ENCODE results near the gene BNIP5. TPM values are rescaled to one million over a fixed set of nuclear protein-coding genes. Genes with fewer than 3 reads are reported as not detected.
A peak's percentile ranks its signal among the peaks of the same experiment; 100 is the strongest.

BNIP5 gene
- total RNA-seq, 4 donors from 2014 or later, result not detected

GRCh38 chr6:36323062-36323461, 13.6 kb downstream of the BNIP5 start:
- WGBS, 2 donors, result 88 to 92% methylated on average over 5 to 7 of the region's 8 CpGs
- H3K4me3 ChIP-seq, result no peak overlapping the region
- no peaks in the 10 kb centered on the region for H3K36me3 ChIP-seq
- TF ChIP-seq CTCF (IDR thresholded peaks at IDR 0.05) (no peak), POLR2A (IDR thresholded peaks at IDR 0.05) (no peak)
- intact Hi-C loops (cut with DNase I), result no loop called here
- H3K9me3 ChIP-seq, result no peaks in the 10 kb centered on the region
- no peak overlapping the region for H3K27ac ChIP-seq
- no peak for DNase-seq
- no peaks in the 10 kb centered on the region for H3K27me3 ChIP-seq
- H3K4me1 ChIP-seq, result no peaks in the 10 kb centered on the region

- H3K27ac ChIP-seq, result no peak overlapping the region
- no peaks in the 10 kb centered on the region for H3K9me3 ChIP-seq
- no peaks in the 10 kb centered on the region for H3K27me3 ChIP-seq
- no peak for TF ChIP-seq CTCF (IDR thresholded peaks at IDR 0.05)
- no peak for TF ChIP-seq POLR2A (IDR thresholded peaks at IDR 0.05)
- H3K36me3 ChIP-seq, result no peaks in the 10 kb centered on the region
- H3K4me1 ChIP-seq, result no peaks in the 10 kb centered on the region
- intact Hi-C loops (cut with DNase I), result no loop called here
- WGBS, 2 donors, result 81 to 100% methylated on average over 1 to 3 of the region's 3 CpGs
- H3K4me3 ChIP-seq, result no peak overlapping the region
- DNase-seq, result no peak
These were observed 14.1 kb downstream of the BNIP5 start for GRCh38 chr6:36322591-36322990.

- intact Hi-C loops (cut with DNase I), result no loop called here
- TF ChIP-seq CTCF (IDR thresholded peaks at IDR 0.05) (no peak), POLR2A (IDR thresholded peaks at IDR 0.05) (no peak)
- 66 to 78% methylated on average over 5 to 10 of the region's 11 CpGs for WGBS, 2 donors
- Histone ChIP-seq H3K9me3 (no peaks in the 10 kb centered on the region), H3K4me3 (no peak overlapping the region), H3K36me3 (no peaks in the 10 kb centered on the region), H3K4me1 (no peaks in the 10 kb centered on the region), H3K27ac (no peak overlapping the region), H3K27me3 (no peaks in the 10 kb centered on the region)
- DNase-seq, result no peak
These were observed 16.2 kb downstream of the BNIP5 start for GRCh38 chr6:36320475-36320874.

GRCh38 chr6:36319821-36320220, 16.9 kb downstream of the BNIP5 start:
- Histone ChIP-seq H3K36me3 (no peaks in the 10 kb centered on the region), H3K9me3 (no peaks in the 10 kb centered on the region), H3K4me3 (no peak overlapping the region), H3K27ac (no peak overlapping the region), H3K4me1 (no peaks in the 10 kb centered on the region), H3K27me3 (no peaks in the 10 kb centered on the region)
- TF ChIP-seq POLR2A (IDR thresholded peaks at IDR 0.05) (no peak), CTCF (IDR thresholded peaks at IDR 0.05) (no peak)
- no peak for DNase-seq
- 55 to 82% methylated on average over 2 of the region's 2 CpGs for WGBS, 2 donors
- intact Hi-C loops (cut with DNase I), result no loop called here

GRCh38 chr6:36319436-36319762, 17.3 kb downstream of the BNIP5 start:
- intact Hi-C loops (cut with DNase I), result no loop called here
- DNase-seq, result no peak
- H3K27ac ChIP-seq, result no peak overlapping the region
- WGBS, 2 donors, result 85 to 88% methylated on average over 7 to 8 of the region's 9 CpGs
- H3K9me3 ChIP-seq, result no peaks in the 10 kb centered on the region
- peaks cover 0 to 2% (median 0%) of the 10 kb centered on the region in 3 donors for H3K4me1 ChIP-seq
- H3K4me3 ChIP-seq, result no peak overlapping the region
- TF ChIP-seq POLR2A (IDR thresholded peaks at IDR 0.05) (no peak), CTCF (IDR thresholded peaks at IDR 0.05) (peak in 1 of 6 experiments; percentile 15)
- H3K36me3 ChIP-seq, result no peaks in the 10 kb centered on the region
- no peaks in the 10 kb centered on the region for H3K27me3 ChIP-seq

Measured in esophagus squamous epithelium (tissue), 5 donors.